CD14-positive monocyte (primary cell): ENCODE results near the gene RPL3. TPM values are rescaled to one million over a fixed set of nuclear protein-coding genes. Genes with fewer than 3 reads are reported as not detected.

Source experiments
- DNase-seq, 3 donors: peaks; one replicate each; pipeline ENCODE4 v3.0.0-alpha.2; 2011 to 2022
- H2AFZ ChIP-seq: 2 replicates; pipeline ENCODE4 v1.6.0; 2012; ENCODE audit warnings: mild to moderate bottlenecking, low read depth, low read length, inconsistent platforms; ENCODE audit not compliant: insufficient read depth, poor library complexity, severe bottlenecking
- H3K27ac ChIP-seq, 2 donors: 1 replicate in 1 of 2; 2 replicates in 1 of 2; pipeline ENCODE4 v1.5.1; 2012 to 2013; ENCODE audit warnings: low read length in 2 of 2, control low read depth in 1 of 2, inconsistent platforms in 1 of 2, low read depth in 1 of 2, mild to moderate bottlenecking in 1 of 2
- H3K27me3 ChIP-seq, 2 donors: one replicate each; pipeline versions ENCODE4 v1.6.0 to v1.6.1; 2011 to 2013; ENCODE audit warnings: low read length in 2 of 2; ENCODE audit not compliant: control insufficient read depth in 2 of 2, insufficient read depth in 2 of 2
- H3K36me3 ChIP-seq, 2 donors: replicated peaks in 1 of 2; 1 replicate in 1 of 2; 2 replicates in 1 of 2; pipeline versions ENCODE4 v1.5.1 to v1.6.1; 2012 to 2013; ENCODE audit warnings: low read length in 2 of 2, control low read depth in 1 of 2, inconsistent platforms in 1 of 2, mild to moderate bottlenecking in 1 of 2; ENCODE audit not compliant: insufficient read depth in 2 of 2, control insufficient read depth in 1 of 2
- H3K4me1 ChIP-seq, 2 donors: 1 replicate in 1 of 2; 2 replicates in 1 of 2; pipeline versions ENCODE4 v1.5.1 to v1.6.1; 2012 to 2013; ENCODE audit warnings: low read length in 2 of 2, control low read depth in 1 of 2, inconsistent platforms in 1 of 2, mild to moderate bottlenecking in 1 of 2, moderate library complexity in 1 of 2; ENCODE audit not compliant: insufficient read depth in 2 of 2, control insufficient read depth in 1 of 2
- H3K4me2 ChIP-seq: replicated peaks from 2 replicates; pipeline ENCODE3; 2012; ENCODE audit warnings: low read length, moderate library complexity, mild to moderate bottlenecking; ENCODE audit not compliant: poor library complexity, severe bottlenecking; ENCODE audit errors: extremely low read depth
- H3K4me3 ChIP-seq, 3 experiments: fragments of 200-600 bp in 1 of 3; sonication (generic) in 1 of 3; replicated peaks in 1 of 3; 1 replicate in 2 of 3; 2 replicates in 1 of 3; pipeline ENCODE4 v1.5.1; 2011 to 2013; ENCODE audit warnings: low read length in 3 of 3, mild to moderate bottlenecking in 3 of 3, control low read depth in 2 of 3, low read depth in 2 of 3, inconsistent platforms in 1 of 3, moderate library complexity in 1 of 3
- H3K79me2 ChIP-seq: 2 replicates; pipeline ENCODE4 v1.6.0; 2012; ENCODE audit warnings: mild to moderate bottlenecking, control low read depth, inconsistent platforms, low read length, moderate library complexity; ENCODE audit not compliant: insufficient read depth
- H3K9ac ChIP-seq: 2 replicates; pipeline ENCODE4 v1.6.0; 2017; ENCODE audit warnings: low read length, mild to moderate bottlenecking; ENCODE audit not compliant: insufficient read depth, poor library complexity, severe bottlenecking
- H3K9me3 ChIP-seq, 2 donors: replicated peaks in 1 of 2; 1 replicate in 1 of 2; 2 replicates in 1 of 2; pipeline versions ENCODE4 v1.5.1 to v1.6.1; 2012 to 2013; ENCODE audit warnings: low read length in 2 of 2, control low read depth in 1 of 2; ENCODE audit not compliant: control insufficient read depth in 1 of 2, insufficient read depth in 1 of 2
- H4K20me1 ChIP-seq: 2 replicates; pipeline ENCODE4 v1.6.0; 2012; ENCODE audit warnings: mild to moderate bottlenecking, low read length, control low read depth, moderate library complexity; ENCODE audit not compliant: insufficient read depth
- H3K27ac Mint-ChIP-seq, 7 donors: one replicate each; pipeline ENCODE4 v1.8.0; 2020; ENCODE audit warnings: mild to moderate bottlenecking in 7 of 7, mixed read lengths in 7 of 7, moderate library complexity in 6 of 7, inconsistent platforms in 2 of 7
- H3K27me3 Mint-ChIP-seq, 3 donors: one replicate each; pipeline ENCODE4 v1.8.0; 2021 to 2022; ENCODE audit warnings: low read depth in 3 of 3, mild to moderate bottlenecking in 3 of 3, mixed read lengths in 3 of 3, moderate library complexity in 3 of 3, inconsistent platforms in 1 of 3
- H3K36me3 Mint-ChIP-seq, 2 donors: one replicate each; pipeline ENCODE4 v1.8.0; 2020; ENCODE audit warnings: mixed read lengths in 2 of 2, inconsistent platforms in 1 of 2, mild to moderate bottlenecking in 1 of 2
- H3K4me1 Mint-ChIP-seq: one replicate; pipeline ENCODE4 v1.8.0; 2020; ENCODE audit warnings: mild to moderate bottlenecking, mixed read lengths
- H3K4me3 Mint-ChIP-seq, 2 donors: one replicate each; pipeline ENCODE4 v1.8.0; 2020; ENCODE audit warnings: mild to moderate bottlenecking in 2 of 2, mixed read lengths in 2 of 2, moderate library complexity in 1 of 2
- H3K9me3 Mint-ChIP-seq, 7 donors: one replicate each; pipeline ENCODE4 v1.8.0; 2020 to 2022; ENCODE audit warnings: mixed read lengths in 7 of 7, mild to moderate bottlenecking in 6 of 7, moderate library complexity in 6 of 7, inconsistent platforms in 2 of 7
- WGBS: methylation state at CpG from one replicate; pipeline ENCODE4 v1.1.5; 2013; ENCODE audit warnings: missing lambda C conversion rate; ENCODE audit not compliant: insufficient coverage; 5-methylcytosine and 5-hydroxymethylcytosine counted together
- intact Hi-C, 2 donors: fragments of 100-400 bp; cut with micrococcal nuclease; formaldehyde crosslinking; loops; one replicate each; pipeline versions ENCODE4 v1.15.0 to v1.15.1; 2023
- polyA plus RNA-seq, 3 donors: library from polyadenylated mRNA; depleted of rRNA in 1 of 3; unstranded in 2 of 3; stranded (reverse) in 1 of 3; fragments of 300-500 nt in 2 of 3; fragments of >200 nt in 1 of 3; fragmentation: Illumina TruSeq in 2 of 3; gene quantifications; 1 replicate in 2 of 3; 2 replicates in 1 of 3; pipeline ENCODE4 v1.2.3, GENCODE V29; 2012 to 2021
- TF ChIP-seq, protein P1 (sequence below): fragments of 200-600 bp; IDR thresholded peaks from one replicate; pipeline ENCODE4 v1.8.0; 2022; ENCODE audit warnings: antibody characterized with exemption, mild to moderate bottlenecking

Gene RPL3
- polyA plus RNA-seq, 3 donors: 604 to 2,104 (median 698) TPM

DNA sequence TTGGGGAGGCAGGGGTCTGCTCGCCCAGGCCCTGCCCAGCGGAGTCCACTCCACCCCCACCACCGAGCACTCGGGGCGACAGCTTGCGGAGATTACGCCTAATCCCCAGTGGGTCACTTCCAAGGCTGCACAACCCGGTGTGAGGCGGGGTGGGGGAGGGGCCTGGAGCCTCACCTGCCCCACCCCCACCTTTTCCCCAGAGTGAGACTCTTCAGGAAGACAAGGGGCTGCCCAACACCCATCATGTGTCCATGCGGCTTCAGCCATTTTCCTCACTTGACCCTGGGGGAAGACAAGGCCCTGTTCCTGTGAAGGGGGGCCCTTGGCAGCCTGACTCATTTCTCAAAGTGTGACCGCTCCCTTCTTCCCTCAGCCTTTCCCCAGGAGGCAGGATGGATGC, 42.8 kb upstream of the RPL3 start:
- H3K4me3 ChIP-seq: no peak overlapping the region
- H3K36me3 Mint-ChIP-seq: peaks cover 14 to 21% of the 10 kb centered on the region in 2 donors
- no peak overlapping the region for H3K9ac ChIP-seq
- no peaks in the 10 kb centered on the region for H4K20me1 ChIP-seq
- no peaks in the 10 kb centered on the region for H3K9me3 Mint-ChIP-seq
- H3K27ac Mint-ChIP-seq: no peak overlapping the region
- peaks cover 0 to 7% of the 10 kb centered on the region in 2 donors for H3K36me3 ChIP-seq
- no peak overlapping the region for H3K27ac ChIP-seq
- H3K4me2 ChIP-seq: no peak overlapping the region
- peaks cover 5% of the 10 kb centered on the region for H3K79me2 ChIP-seq
- TF ChIP-seq, protein P1, sequence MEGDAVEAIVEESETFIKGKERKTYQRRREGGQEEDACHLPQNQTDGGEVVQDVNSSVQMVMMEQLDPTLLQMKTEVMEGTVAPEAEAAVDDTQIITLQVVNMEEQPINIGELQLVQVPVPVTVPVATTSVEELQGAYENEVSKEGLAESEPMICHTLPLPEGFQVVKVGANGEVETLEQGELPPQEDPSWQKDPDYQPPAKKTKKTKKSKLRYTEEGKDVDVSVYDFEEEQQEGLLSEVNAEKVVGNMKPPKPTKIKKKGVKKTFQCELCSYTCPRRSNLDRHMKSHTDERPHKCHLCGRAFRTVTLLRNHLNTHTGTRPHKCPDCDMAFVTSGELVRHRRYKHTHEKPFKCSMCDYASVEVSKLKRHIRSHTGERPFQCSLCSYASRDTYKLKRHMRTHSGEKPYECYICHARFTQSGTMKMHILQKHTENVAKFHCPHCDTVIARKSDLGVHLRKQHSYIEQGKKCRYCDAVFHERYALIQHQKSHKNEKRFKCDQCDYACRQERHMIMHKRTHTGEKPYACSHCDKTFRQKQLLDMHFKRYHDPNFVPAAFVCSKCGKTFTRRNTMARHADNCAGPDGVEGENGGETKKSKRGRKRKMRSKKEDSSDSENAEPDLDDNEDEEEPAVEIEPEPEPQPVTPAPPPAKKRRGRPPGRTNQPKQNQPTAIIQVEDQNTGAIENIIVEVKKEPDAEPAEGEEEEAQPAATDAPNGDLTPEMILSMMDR: no peak
- H2AFZ ChIP-seq: no peak overlapping the region
- intact Hi-C loops: no loop called here
- WGBS: 100% methylated on average over 1 of the region's 11 CpGs
- H3K27me3 ChIP-seq: no peaks in the 10 kb centered on the region
- no peak for DNase-seq
- peaks cover 36% of the 10 kb centered on the region for H3K4me1 Mint-ChIP-seq
- no peak overlapping the region for H3K4me3 Mint-ChIP-seq
- no peaks in the 10 kb centered on the region for H3K9me3 ChIP-seq
- H3K27me3 Mint-ChIP-seq: peaks cover 0 to 3% (median 0%) of the 10 kb centered on the region in 3 donors
- H3K4me1 ChIP-seq: peaks cover 8 to 10% of the 10 kb centered on the region in 2 donors

DNA sequence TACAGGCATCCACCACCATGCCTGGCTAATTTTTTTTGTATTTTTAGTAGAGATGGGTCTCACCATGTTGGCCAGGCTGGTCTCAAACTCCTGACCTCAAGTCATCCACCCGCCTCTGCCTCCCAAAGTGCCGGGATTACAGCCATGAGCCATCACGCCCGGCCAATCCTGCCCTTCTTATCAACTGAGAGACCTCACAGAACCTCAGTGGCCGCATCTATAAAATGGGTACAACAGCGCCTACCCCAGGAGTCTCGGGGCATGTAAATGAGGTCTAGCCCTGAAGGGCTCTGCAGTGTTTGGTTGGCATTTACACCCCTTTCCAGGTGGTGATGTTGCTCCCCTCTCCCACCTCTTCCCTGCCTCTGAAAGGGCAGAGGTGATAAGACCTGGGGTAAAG, 42.1 kb upstream of the RPL3 start:
- no peaks in the 10 kb centered on the region for H3K9me3 ChIP-seq
- H3K4me2 ChIP-seq: no peak overlapping the region
- no peak overlapping the region for H3K4me3 ChIP-seq
- H3K27ac ChIP-seq: no peak overlapping the region
- no peaks in the 10 kb centered on the region for H4K20me1 ChIP-seq
- H2AFZ ChIP-seq: no peak overlapping the region
- no peak overlapping the region for H3K27ac Mint-ChIP-seq
- H3K9ac ChIP-seq: no peak overlapping the region
- peaks cover under 1 to 3% of the 10 kb centered on the region in 2 donors for H3K4me1 ChIP-seq
- 100% methylated on average over 4 of the region's 7 CpGs for WGBS
- H3K27me3 ChIP-seq: no peaks in the 10 kb centered on the region
- intact Hi-C loops: no loop called here
- TF ChIP-seq, protein P1: no peak
- H3K36me3 ChIP-seq: peaks cover 0 to 7% of the 10 kb centered on the region in 2 donors
- DNase-seq: no peak
- peaks cover 10% of the 10 kb centered on the region for H3K79me2 ChIP-seq
- no peak overlapping the region for H3K4me3 Mint-ChIP-seq
- H3K27me3 Mint-ChIP-seq: peaks cover 0 to 3% (median 0%) of the 10 kb centered on the region in 3 donors
- peaks cover 30% of the 10 kb centered on the region for H3K4me1 Mint-ChIP-seq
- H3K9me3 Mint-ChIP-seq: no peaks in the 10 kb centered on the region
- H3K36me3 Mint-ChIP-seq: peaks cover 9 to 15% of the 10 kb centered on the region in 2 donors
